H1 (cell line): ENCODE results near the gene NCK2. TPM values are rescaled to one million over a fixed set of nuclear protein-coding genes. Genes with fewer than 3 reads are reported as not detected.

Source experiments
- CTCF ChIA-PET: fragments of 300-600 bp; sonication (Branson Sonifier 250); formaldehyde crosslinking; loops from one replicate; lab custom pipeline; 2021; ENCODE audit not compliant: partially characterized antibody; lab: Charles Lee
- POLR2A ChIA-PET: fragments of 300-600 bp; sonication (Branson Sonifier 250); formaldehyde crosslinking; loops from one replicate; lab custom pipeline; 2021; ENCODE audit warnings: inconsistent platforms; ENCODE audit not compliant: partially characterized antibody; lab: Charles Lee
- DNase-seq, 2 experiments: peaks; one replicate each; pipeline versions ENCODE4 v3.0.0 to v3.0.0-alpha.2; 2010 to 2022; ENCODE audit warnings: low spot score in 2 of 2, low read depth in 1 of 2, mixed read lengths in 1 of 2
- FAIRE-seq: peaks from 2 replicates; lab custom pipeline; 2011; peaks lifted over from hg19 to GRCh38; lab: Jason Lieb, UNC
- H2AFZ ChIP-seq: 2 replicates; pipeline ENCODE4 v1.8.1; 2012; ENCODE audit warnings: low read length, inconsistent platforms
- H2AK5ac ChIP-seq: 2 replicates; pipeline ENCODE4 v1.6.1; 2013; ENCODE audit warnings: low read depth, low read length
- H2BK120ac ChIP-seq: replicated peaks from 2 replicates; pipeline ENCODE3; 2013; ENCODE audit warnings: low read depth, low read length, inconsistent platforms
- H2BK12ac ChIP-seq: 2 replicates; pipeline ENCODE4 v1.6.1; 2013; ENCODE audit warnings: low read depth, low read length
- H2BK15ac ChIP-seq: 2 replicates; pipeline ENCODE4 v1.6.1; 2013; ENCODE audit warnings: low read length
- H2BK20ac ChIP-seq: 2 replicates; pipeline ENCODE4 v1.6.1; 2013; ENCODE audit warnings: low read length
- H2BK5ac ChIP-seq: 2 replicates; pipeline ENCODE4 v1.6.1; 2013; ENCODE audit warnings: low read depth, low read length
- H3K14ac ChIP-seq: 2 replicates; pipeline ENCODE4 v1.6.1; 2013; ENCODE audit warnings: inconsistent platforms; ENCODE audit not compliant: insufficient read length
- H3K18ac ChIP-seq: 2 replicates; pipeline ENCODE4 v1.6.1; 2013; ENCODE audit warnings: low read length; ENCODE audit errors: extremely low read depth
- H3K23ac ChIP-seq: 2 replicates; pipeline ENCODE4 v1.6.1; 2013; ENCODE audit warnings: inconsistent platforms; ENCODE audit not compliant: insufficient read length
- H3K23me2 ChIP-seq: 2 replicates; pipeline ENCODE4 v1.6.1; 2013; ENCODE audit warnings: low read depth, low read length
- H3K27ac ChIP-seq: 2 replicates; pipeline ENCODE4 v1.6.1; 2011; ENCODE audit warnings: low read depth, low read length, inconsistent platforms
- H3K27me3 ChIP-seq, 4 experiments: replicated peaks in 1 of 4; 1 replicate in 1 of 4; 2 replicates in 3 of 4; pipeline versions ENCODE4 v1.6.1 to v1.8.1; 2011 to 2013; ENCODE audit warnings: low read length in 3 of 4, mild to moderate bottlenecking in 3 of 4, inconsistent platforms in 2 of 4, mixed read lengths in 2 of 4, moderate library complexity in 1 of 4; ENCODE audit not compliant: control insufficient read depth in 3 of 4, insufficient read depth in 3 of 4; ENCODE audit errors: extremely low read depth in 1 of 4
- H3K36me3 ChIP-seq, 4 experiments: 2 replicates each; pipeline versions ENCODE4 v1.6.1 to v1.8.1; 2011 to 2013; ENCODE audit warnings: mild to moderate bottlenecking in 4 of 4, low read length in 3 of 4, moderate library complexity in 2 of 4, control low read depth in 1 of 4, inconsistent platforms in 1 of 4; ENCODE audit not compliant: insufficient read depth in 4 of 4, control insufficient read depth in 2 of 4
- H3K4ac ChIP-seq: replicated peaks from 2 replicates; pipeline ENCODE3; 2013; ENCODE audit warnings: low read length, low read depth, mixed read lengths, inconsistent platforms; ENCODE audit not compliant: insufficient read length
- H3K4me1 ChIP-seq, 4 experiments: replicated peaks in 1 of 4; 1 replicate in 1 of 4; 2 replicates in 3 of 4; pipeline versions ENCODE4 v1.6.1 to v1.8.1; 2011 to 2013; ENCODE audit warnings: low read length in 3 of 4, inconsistent platforms in 2 of 4, mixed read lengths in 1 of 4; ENCODE audit not compliant: insufficient read depth in 4 of 4, control insufficient read depth in 3 of 4
- H3K4me2 ChIP-seq, 2 experiments: 2 replicates each; pipeline versions ENCODE4 v1.6.1 to v1.8.1; 2011 to 2013; ENCODE audit warnings: low read depth in 2 of 2, low read length in 2 of 2, control low read depth in 1 of 2, inconsistent platforms in 1 of 2, mild to moderate bottlenecking in 1 of 2; ENCODE audit not compliant: insufficient read depth in 1 of 2
- H3K4me3 ChIP-seq, 4 experiments: fragments of 200-600, 300-600 bp in 1 of 4; sonication (generic), shearing (Covaris generic), sonication (Bioruptor Twin) in 1 of 4; 2 replicates each; pipeline versions ENCODE4 v1.5.1 to v1.8.1; 2011 to 2016; ENCODE audit warnings: low read length in 4 of 4, low read depth in 3 of 4, control low read depth in 2 of 4, inconsistent platforms in 2 of 4, mild to moderate bottlenecking in 2 of 4, mixed read lengths in 1 of 4, moderate library complexity in 1 of 4; ENCODE audit not compliant: insufficient read depth in 2 of 4; ENCODE audit errors: extremely low read depth in 1 of 4
- H3K56ac ChIP-seq: replicated peaks from 2 replicates; pipeline ENCODE3; 2013; ENCODE audit warnings: low read depth, mild to moderate bottlenecking, mixed read lengths, low read length, inconsistent platforms; ENCODE audit not compliant: insufficient read length
- H3K79me1 ChIP-seq: 2 replicates; pipeline ENCODE4 v1.6.1; 2013; ENCODE audit warnings: low read depth, low read length, control low read depth
- H3K79me2 ChIP-seq, 2 experiments: 2 replicates each; pipeline versions ENCODE4 v1.6.1 to v1.8.1; 2012 to 2013; ENCODE audit warnings: low read length in 2 of 2, mild to moderate bottlenecking in 2 of 2, inconsistent platforms in 1 of 2; ENCODE audit not compliant: insufficient read depth in 2 of 2, control insufficient read depth in 1 of 2
- H3K9ac ChIP-seq, 4 experiments: replicated peaks in 1 of 4; 1 replicate in 1 of 4; 2 replicates in 3 of 4; pipeline versions ENCODE4 v1.6.1 to v1.8.1; 2011 to 2013; ENCODE audit warnings: low read depth in 3 of 4, low read length in 3 of 4, control low read depth in 2 of 4, mild to moderate bottlenecking in 2 of 4, moderate library complexity in 2 of 4, inconsistent platforms in 1 of 4; ENCODE audit errors: extremely low read depth in 1 of 4
- H3K9me3 ChIP-seq, 2 experiments: 2 replicates each; pipeline versions ENCODE4 v1.6.1 to v1.8.1; 2012 to 2013; ENCODE audit warnings: mild to moderate bottlenecking in 2 of 2, moderate library complexity in 2 of 2, control low read depth in 1 of 2, inconsistent platforms in 1 of 2, low read depth in 1 of 2, low read length in 1 of 2, mixed read lengths in 1 of 2; ENCODE audit not compliant: insufficient read depth in 2 of 2
- H4K20me1 ChIP-seq, 2 experiments: replicated peaks in 1 of 2; 2 replicates each; pipeline versions ENCODE3 to v1.8.1; 2011 to 2013; ENCODE audit warnings: inconsistent platforms in 2 of 2, low read length in 2 of 2, mild to moderate bottlenecking in 1 of 2; ENCODE audit not compliant: insufficient read depth in 2 of 2, control insufficient read depth in 1 of 2
- H4K5ac ChIP-seq: 2 replicates; pipeline ENCODE4 v1.6.1; 2013; ENCODE audit warnings: low read length, low read depth, mixed read lengths, inconsistent platforms; ENCODE audit not compliant: insufficient read length
- H4K8ac ChIP-seq: 2 replicates; pipeline ENCODE4 v1.8.0; 2013; ENCODE audit warnings: mild to moderate bottlenecking, moderate library complexity, low read length, inconsistent platforms; ENCODE audit not compliant: insufficient read depth; ENCODE audit errors: extremely low read depth
- H4K91ac ChIP-seq: replicated peaks from 2 replicates; pipeline ENCODE3; 2013; ENCODE audit warnings: low read length, mixed read lengths, inconsistent platforms; ENCODE audit not compliant: insufficient read length
- EZH2 ChIP-seq: fragments of 200-600 bp; sonication (generic); IDR thresholded peaks from 2 replicates; pipeline ENCODE4 v1.7.1; 2012; ENCODE audit warnings: low read depth, mild to moderate bottlenecking, moderate library complexity, low read length, inconsistent platforms; ENCODE audit not compliant: severe bottlenecking
- ZNF274 ChIP-seq: IDR thresholded peaks from 2 replicates; pipeline ENCODE4 v1.7.0; 2012; ENCODE audit warnings: low read length, borderline replicate concordance; ENCODE audit errors: extremely low read depth
- polyA plus RNA-seq, 7 experiments: library from polyadenylated mRNA; depleted of rRNA in 3 of 7; stranded (reverse) in 5 of 7; unstranded in 2 of 7; fragments of >200 nt in 5 of 7; fragments of 200-250 nt in 2 of 7; gene quantifications; 1 replicate in 5 of 7; 2 replicates in 1 of 7; 4 replicates in 1 of 7; pipeline versions ENCODE4 v1.2.1 to v1.2.3, GENCODE V29; 2011 to 2013; ENCODE audit warnings: missing spikeins in 2 of 7, mixed read lengths in 2 of 7
- total RNA-seq: library from RNA; stranded (reverse); fragmentation: NEBNext Ultra II Directional; extraction: Animal tissue kit (Norgen Biotek cat#: 25700); gene quantifications from 2 replicates; pipeline ENCODE4 v1.2.1, GENCODE V29; 2021

Gene NCK2
- total and polyA plus RNA-seq, 2 of the 8 experiments (the other 6 are each of a cell fraction or from before 2014, with no cell fraction given), result 30.3 to 65.7 TPM

- Histone ChIP-seq H2BK20ac (no peak overlapping the region), H3K79me2 (peaks cover 6 to 82% of the 10 kb centered on the region in 2 experiments; a peak in 3 of 4 replicates), H2AFZ (no peak overlapping the region), H3K27me3 (no peaks in the 10 kb centered on the region), H3K4me3 (no peak overlapping the region), H3K23me2 (no peaks in the 10 kb centered on the region), H2BK15ac (no peak overlapping the region), H2BK120ac (no peak overlapping the region), H4K91ac (no peak overlapping the region), H3K9ac (no peak overlapping the region), H2AK5ac (no peak overlapping the region), H3K23ac (no peak overlapping the region), H4K20me1 (peaks cover 2 to 4% of the 10 kb centered on the region in 2 experiments), H4K5ac (no peak overlapping the region), H2BK12ac (no peak overlapping the region), H3K36me3 (no peaks in the 10 kb centered on the region; a peak in 1 of 8 replicates), H3K4me1 (no peaks in the 10 kb centered on the region; a peak in 1 of 7 replicates), H3K79me1 (peaks cover 13% of the 10 kb centered on the region; the same call in 1 of the 2 replicates), H3K14ac (no peak overlapping the region), H3K27ac (no peak overlapping the region), H3K4me2 (no peak overlapping the region), H3K4ac (no peak overlapping the region), H3K9me3 (peaks cover 0 to 6% of the 10 kb centered on the region in 2 experiments; a peak in 1 of 4 replicates), H2BK5ac (no peak overlapping the region), H3K18ac (no peak overlapping the region), H3K56ac (no peak overlapping the region), H4K8ac (no peak overlapping the region)
- CTCF ChIA-PET, result interaction anchor here (0.6 to 1.4 kb wide), 4 partner anchors 15 to 200 kb away, joined by 3 to 4 read pairs (median 3); no protein-coding TSS in a partner anchor
- TF ChIP-seq EZH2 (no peak), ZNF274 (no peak)
- POLR2A ChIA-PET, result interaction anchor here (0.9 kb wide), 1 partner anchor 13 kb away, joined by 3 read pairs; no protein-coding TSS in a partner anchor
- FAIRE-seq (no peak), DNase-seq (no peak)
These were observed 83.8 kb downstream of the NCK2 start for GRCh38 chr2:105828558-105828957.
